SK-N-MC (cell line): ENCODE measurements around the gene BTF3L4.
"Not testable (repeated sequence)": the region's sequence is repeated elsewhere in the genome, so short reads cannot be mapped to it uniquely, and the experiment has no call there.

Experiments
- DNase-seq: peaks from one replicate; pipeline ENCODE4 v3.0.0-alpha.2; 2011; ENCODE audit warnings: low read depth, low spot score
- H3K27ac ChIP-seq: fragments of 200-600 bp; sonication (generic); 2 replicates; pipeline ENCODE4 v1.5.1; 2016; ENCODE audit warnings: mixed run types
- H3K36me3 ChIP-seq: fragments of 200-600 bp; sonication (generic); 2 replicates; pipeline ENCODE4 v1.6.1; 2017; ENCODE audit warnings: antibody characterized with exemption, low read length, mixed read lengths; ENCODE audit not compliant: insufficient read depth
- H3K4me3 ChIP-seq: fragments of 200-600 bp; sonication (generic); 2 replicates; pipeline ENCODE4 v1.5.1; 2016
- H3K9ac ChIP-seq: fragments of 200-600 bp; sonication (generic); 2 replicates; pipeline ENCODE4 v1.8.0; 2017; ENCODE audit warnings: mixed run types, mixed read lengths; ENCODE audit not compliant: insufficient read length
- H3K9me3 ChIP-seq: fragments of 200-600 bp; sonication (generic); 2 replicates; pipeline ENCODE4 v1.6.1; 2017; ENCODE audit warnings: low read depth, mild to moderate bottlenecking, antibody characterized with exemption, low read length, moderate library complexity, mixed read lengths
- EZH2 ChIP-seq: fragments of 200-600 bp; sonication (generic); IDR thresholded peaks from one replicate; pipeline ENCODE4 v1.6.1; 2017; ENCODE audit warnings: antibody characterized with exemption
- FOXP2 ChIP-seq: optimal IDR thresholded peaks from 2 replicates; pipeline ENCODE3; 2011; ENCODE audit warnings: mild to moderate bottlenecking, moderate library complexity; ENCODE audit not compliant: insufficient read depth; ENCODE audit errors: extremely low read length, control extremely low read depth
- POLR2AphosphoS5 ChIP-seq: IDR thresholded peaks from 2 replicates; pipeline ENCODE4 v1.6.1; 2012; ENCODE audit warnings: mild to moderate bottlenecking, low read depth, low read length, borderline replicate concordance

The BTF3L4 gene

GRCh38 chr1:52059888-52060287 lies 3.8 kb downstream of the BTF3L4 start:
- Histone ChIP-seq H3K4me3 (no peak overlapping the region), H3K27ac (no peak overlapping the region; the same call in 1 of the 2 replicates), H3K36me3 (peaks cover 55% of the 10 kb centered on the region), H3K9ac (no peak overlapping the region), H3K9me3 (no peaks in the 10 kb centered on the region)
- no peak for TF ChIP-seq FOXP2
- TF ChIP-seq EZH2: no peak
- no peak for TF ChIP-seq POLR2AphosphoS5
- no peak for DNase-seq

- no peak overlapping the region for H3K9ac ChIP-seq
- H3K27ac ChIP-seq: no peak overlapping the region
- no peaks in the 10 kb centered on the region for H3K9me3 ChIP-seq
- H3K36me3 ChIP-seq: peaks cover 65% of the 10 kb centered on the region
- H3K4me3 ChIP-seq: no peak overlapping the region
- DNase-seq: no peak
- TF ChIP-seq POLR2AphosphoS5: no peak
- no peak for TF ChIP-seq FOXP2
- no peak for TF ChIP-seq EZH2
Observed at GRCh38 chr1:52060822-52061221, 4.7 kb downstream of the BTF3L4 start.

GRCh38 chr1:52063192-52063591 lies 7.1 kb downstream of the BTF3L4 start:
- H3K36me3 ChIP-seq: peaks cover 87% of the 10 kb centered on the region
- no peaks in the 10 kb centered on the region for H3K9me3 ChIP-seq
- TF ChIP-seq POLR2AphosphoS5 (no peak), EZH2 (no peak)
- no peak overlapping the region for H3K9ac ChIP-seq
- DNase-seq: no peak
- no peak overlapping the region for H3K4me3 ChIP-seq
- no peak overlapping the region for H3K27ac ChIP-seq

GRCh38 chr1:52070704-52071103 lies 14.6 kb downstream of the BTF3L4 start:
- H3K9me3 ChIP-seq: no peaks in the 10 kb centered on the region
- no peak overlapping the region for H3K4me3 ChIP-seq
- H3K36me3 ChIP-seq: peaks cover 63% of the 10 kb centered on the region
- H3K9ac ChIP-seq: no peak overlapping the region
- no peak for TF ChIP-seq POLR2AphosphoS5
- TF ChIP-seq EZH2: no peak
- TF ChIP-seq FOXP2: no peak
- no peak for DNase-seq
- 0 out of 2 replicates have a peak overlapping the region, but pooled peaks have one; percentile 5 for H3K27ac ChIP-seq

- Histone ChIP-seq H3K4me3 (no peak overlapping the region), H3K36me3 (peaks cover 59% of the 10 kb centered on the region), H3K27ac (no peak overlapping the region), H3K9me3 (no peaks in the 10 kb centered on the region), H3K9ac (no peak overlapping the region)
- no peak for TF ChIP-seq EZH2
- TF ChIP-seq POLR2AphosphoS5: no peak
- TF ChIP-seq FOXP2: no peak
- DNase-seq: no peak
Observed at GRCh38 chr1:52072291-52072690, 16.2 kb downstream of the BTF3L4 start.

- not testable (repeated sequence) for H3K9ac ChIP-seq, H3K27ac ChIP-seq, H3K9me3 ChIP-seq, H3K4me3 ChIP-seq, DNase-seq
- H3K36me3 ChIP-seq: peaks cover 42% of the 10 kb centered on the region
Observed at GRCh38 chr1:52077277-52077676, 21.2 kb downstream of the BTF3L4 start.

- H3K36me3 ChIP-seq: peaks cover 49% of the 10 kb centered on the region
- no peak overlapping the region for H3K4me3 ChIP-seq
- no peak overlapping the region for H3K9ac ChIP-seq
- no peak for TF ChIP-seq FOXP2
- TF ChIP-seq POLR2AphosphoS5: no peak
- TF ChIP-seq EZH2: no peak
- DNase-seq: no peak
- H3K9me3 ChIP-seq: no peaks in the 10 kb centered on the region
- H3K27ac ChIP-seq: 0 out of 2 replicates have a peak overlapping the region, but pooled peaks have one; percentile 2
Observed at GRCh38 chr1:52080014-52080415, 23.9 kb downstream of the BTF3L4 start.

- H3K4me3 ChIP-seq, H3K27ac ChIP-seq, H3K9me3 ChIP-seq, DNase-seq, H3K9ac ChIP-seq: not testable (repeated sequence)
- peaks cover 65% of the 10 kb centered on the region for H3K36me3 ChIP-seq
Observed at GRCh38 chr1:52087892-52088291, 31.8 kb downstream of the BTF3L4 start.

- H3K4me3 ChIP-seq, DNase-seq, H3K9ac ChIP-seq, H3K27ac ChIP-seq, H3K9me3 ChIP-seq: not testable (repeated sequence)
- peaks cover 21% of the 10 kb centered on the region for H3K36me3 ChIP-seq
Observed at GRCh38 chr1:52094300-52094699, 38.2 kb downstream of the BTF3L4 start.

- Histone ChIP-seq H3K36me3 (peaks cover 3% of the 10 kb centered on the region), H3K9me3 (no peaks in the 10 kb centered on the region), H3K9ac (no peak overlapping the region), H3K27ac (no peak overlapping the region), H3K4me3 (no peak overlapping the region)
- TF ChIP-seq FOXP2: no peak
- no peak for DNase-seq
Observed at GRCh38 chr1:52096216-52096615, 40.1 kb downstream of the BTF3L4 start.
